SHP77 treated with DMSO at 0.1 percent for 48 hours (cell line): ENCODE data around the gene ADGRV1.
"Not testable (repeated sequence)": the region's sequence is repeated elsewhere in the genome, so short reads cannot be mapped to it uniquely, and the experiment has no call there.

Experiments used
- DNase-seq: peaks from one replicate; lab custom pipeline; 2025; lab: John Stamatoyannopoulos, UW

Gene ADGRV1

DNA sequence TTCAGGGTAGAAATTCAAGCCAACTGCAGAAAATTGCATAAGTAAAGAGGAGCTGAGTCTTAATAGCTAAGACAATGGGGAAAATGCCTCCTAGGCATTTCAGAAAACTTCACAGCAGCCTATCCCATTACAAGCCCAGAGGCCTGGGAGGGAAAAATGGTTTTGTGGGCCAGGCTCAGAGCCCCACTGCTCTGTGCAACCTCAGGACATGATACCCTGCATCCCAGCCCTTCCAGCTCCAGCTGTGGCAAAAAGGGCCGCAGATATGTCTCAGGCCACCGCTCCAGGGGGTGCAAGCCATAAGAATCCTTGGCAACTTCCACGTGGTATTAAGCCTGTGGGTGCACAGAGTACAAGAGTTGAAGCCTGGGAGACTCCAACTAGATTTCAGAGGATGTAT, 437.5 kb downstream of the ADGRV1 start:
- DNase-seq = no peak

- DNase-seq = no peak
These were observed 438.5 kb downstream of the ADGRV1 start for GRCh38 chr5:90997082-90997481.

- no peak for DNase-seq
These were observed 442.1 kb downstream of the ADGRV1 start for GRCh38 chr5:91000743-91001142.

DNA sequence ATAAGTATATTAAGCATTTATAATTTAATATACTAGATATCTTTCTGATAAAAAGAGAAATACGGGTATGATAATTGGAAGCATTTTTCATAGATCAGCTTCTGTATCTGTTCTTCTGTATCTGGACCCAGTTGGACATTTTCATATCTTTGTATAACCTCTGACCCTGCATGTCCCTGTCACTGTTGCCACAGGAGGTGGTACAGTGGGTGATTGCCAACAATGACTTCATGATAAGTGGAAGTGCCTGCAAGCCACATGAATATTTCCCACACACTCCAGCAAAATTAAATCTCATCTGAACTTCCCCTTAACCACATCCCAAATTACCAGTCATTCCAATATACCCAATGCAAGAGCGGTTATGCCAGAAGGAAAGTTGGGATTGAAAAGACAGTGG, 448.1 kb downstream of the ADGRV1 start:
- no peak for DNase-seq

DNA sequence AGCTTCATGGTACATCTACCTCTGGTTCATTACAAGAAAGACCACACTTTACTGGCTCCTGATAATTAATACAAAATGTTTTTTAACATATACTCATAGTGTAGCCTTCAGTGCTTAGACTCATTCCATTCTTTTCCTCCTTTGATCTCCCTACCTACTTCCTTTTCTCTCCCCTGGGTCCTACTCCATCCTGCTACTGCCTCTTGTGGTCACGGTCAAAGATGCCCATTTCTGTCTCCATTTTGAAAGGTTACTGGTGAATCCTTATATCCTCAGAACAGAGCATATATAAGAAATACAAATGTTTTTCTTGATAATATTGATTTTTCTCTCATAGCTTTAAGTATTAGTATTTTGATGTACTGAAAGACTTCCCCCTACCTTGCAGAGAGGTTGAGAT, 448.7 kb downstream of the ADGRV1 start:
- DNase-seq = no peak

GRCh38 chr5:91007780-91008402, 449.3 kb downstream of the ADGRV1 start:
- DNase-seq = no peak

- DNase-seq = no peak
These were observed 451.5 kb downstream of the ADGRV1 start for GRCh38 chr5:91010090-91010489.

GRCh38 chr5:91011029-91011428, 452.4 kb downstream of the ADGRV1 start:
- no peak for DNase-seq

DNA sequence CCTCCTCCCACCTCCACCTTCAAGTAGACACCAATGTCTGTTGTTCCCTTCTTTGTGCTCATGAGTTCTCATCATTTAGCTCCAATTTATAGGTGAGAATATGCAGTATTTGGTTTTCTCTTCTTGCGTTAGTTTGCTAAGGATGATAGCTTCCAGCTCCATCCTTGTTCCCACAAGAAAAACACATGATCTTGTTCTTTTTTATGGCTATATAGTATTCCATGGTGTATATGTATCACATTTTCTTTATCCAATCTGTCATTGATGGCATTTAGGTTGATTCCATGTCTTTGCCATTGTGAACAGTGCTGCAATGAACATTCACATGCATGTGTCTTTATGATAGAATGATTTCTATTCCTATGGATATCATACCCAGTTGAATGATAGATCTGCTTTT, 454.3 kb downstream of the ADGRV1 start:
- not testable (repeated sequence) for DNase-seq

GRCh38 chr5:91016322-91016721, 457.7 kb downstream of the ADGRV1 start:
- DNase-seq = no peak

- DNase-seq = no peak
These were observed 458.5 kb downstream of the ADGRV1 start for GRCh38 chr5:91016954-91017700.

GRCh38 chr5:91018200-91018599, 459.6 kb downstream of the ADGRV1 start:
- DNase-seq = no peak

DNA sequence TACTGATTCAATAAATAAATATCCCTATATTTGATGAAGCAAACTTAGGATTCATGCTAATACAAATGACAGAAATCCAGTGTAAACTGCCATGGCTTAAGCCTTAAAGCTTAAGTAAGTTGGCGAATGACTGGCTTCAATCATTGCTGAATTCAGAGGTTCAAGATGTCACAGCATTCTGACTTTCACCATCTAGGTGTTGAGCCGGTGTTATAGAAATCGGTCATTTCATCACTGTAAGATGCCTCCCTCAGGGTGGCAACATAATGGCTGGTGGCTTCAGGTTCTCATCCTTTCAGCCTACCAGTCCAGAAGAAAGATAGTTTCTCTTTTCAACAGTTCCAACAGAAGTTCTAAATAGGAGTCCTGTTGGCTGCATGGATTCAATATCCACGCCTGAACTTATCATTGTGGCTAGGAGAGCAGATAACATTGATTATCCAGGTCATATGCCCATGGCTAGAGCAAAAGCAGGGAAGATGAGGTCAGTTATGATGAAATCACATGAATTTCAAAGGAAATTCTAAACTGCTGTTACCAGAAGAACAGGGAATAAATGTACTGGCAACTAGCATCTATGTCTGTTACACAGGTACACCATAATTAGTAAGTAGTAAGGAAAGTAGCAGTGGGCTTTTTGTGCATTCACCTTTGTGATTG, 460.2 kb downstream of the ADGRV1 start:
- no peak for DNase-seq

- no peak for DNase-seq
These were observed 461.6 kb downstream of the ADGRV1 start for GRCh38 chr5:91020065-91020800.

DNA sequence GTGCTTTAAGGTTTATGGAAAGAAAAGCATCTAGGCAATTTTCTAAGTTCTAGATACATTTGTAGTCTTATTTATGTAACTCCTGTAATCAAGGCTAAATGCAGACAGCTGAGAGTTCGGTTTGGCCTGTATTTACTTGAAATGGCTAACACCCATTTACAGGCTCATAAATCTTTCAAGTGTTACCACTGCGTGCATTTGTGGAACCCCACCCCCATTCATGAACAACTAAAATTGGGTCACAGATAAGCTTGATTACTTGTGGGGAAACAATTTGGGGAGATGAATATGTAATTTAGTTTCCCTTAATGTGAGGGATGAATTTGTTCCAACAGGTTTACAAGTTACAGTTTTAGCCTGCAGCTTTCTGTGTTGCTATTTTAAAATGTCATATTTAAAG, 463.9 kb downstream of the ADGRV1 start:
- DNase-seq = no peak

GRCh38 chr5:91024206-91024605, 465.6 kb downstream of the ADGRV1 start:
- no peak for DNase-seq

DNA sequence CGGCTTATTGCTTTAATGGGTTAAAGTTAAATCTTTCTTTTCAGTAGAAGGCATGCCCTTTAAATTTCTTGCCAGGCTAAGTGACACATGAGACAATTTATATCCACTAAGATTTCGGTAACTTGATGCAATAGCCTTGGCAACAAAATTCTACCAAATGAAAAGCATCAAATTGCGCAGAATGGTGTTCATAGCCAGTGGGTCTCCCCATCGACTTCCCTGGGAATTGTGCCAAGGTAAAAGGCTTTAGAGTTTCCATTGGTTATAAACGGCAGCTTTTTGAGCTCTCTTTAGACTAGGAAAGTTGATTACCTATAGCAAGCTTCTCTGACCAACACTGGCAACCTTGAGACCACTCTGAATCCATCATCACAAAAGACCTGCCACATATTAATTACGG, 466.1 kb downstream of the ADGRV1 start:
- DNase-seq = no peak

DNA sequence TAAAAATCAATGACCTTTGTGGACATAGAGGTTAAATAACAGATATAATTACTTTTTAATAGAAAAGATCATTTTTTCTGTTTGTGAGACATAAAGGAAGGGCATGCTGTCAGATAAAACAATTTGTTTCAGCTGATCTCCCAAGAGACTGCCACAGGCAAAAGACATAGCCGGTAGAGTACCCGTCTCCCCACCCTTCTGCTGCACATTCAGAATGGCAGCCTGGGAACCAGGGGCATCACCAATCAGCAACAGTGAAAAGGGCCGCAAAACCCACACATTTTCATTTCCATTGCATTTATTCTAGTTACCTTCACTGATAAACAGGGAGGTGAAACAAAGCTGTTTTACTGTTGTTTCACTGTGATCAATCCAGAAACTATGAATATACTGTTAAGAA, 466.9 kb downstream of the ADGRV1 start:
- no peak for DNase-seq

DNA sequence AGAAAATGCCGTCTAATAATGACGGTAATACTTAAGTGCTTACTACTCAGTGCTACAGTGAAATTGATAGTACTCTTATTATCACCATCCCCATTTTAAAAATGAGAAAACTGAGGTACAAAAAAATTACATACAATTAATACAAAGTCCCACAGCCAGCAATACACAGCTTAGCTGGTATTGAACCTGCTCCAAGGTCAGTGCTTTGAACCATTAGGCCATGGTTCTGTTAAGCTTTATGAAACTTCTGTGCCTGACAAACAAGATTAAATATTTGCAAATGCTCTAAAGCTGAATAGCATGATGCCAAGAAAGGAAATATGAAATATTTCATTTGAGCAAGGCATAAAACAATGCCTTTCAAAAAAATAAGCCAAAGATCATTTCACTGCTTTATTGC, 467.4 kb downstream of the ADGRV1 start:
- no peak for DNase-seq

- DNase-seq = no peak
These were observed 467.9 kb downstream of the ADGRV1 start for GRCh38 chr5:91026466-91026865.

DNA sequence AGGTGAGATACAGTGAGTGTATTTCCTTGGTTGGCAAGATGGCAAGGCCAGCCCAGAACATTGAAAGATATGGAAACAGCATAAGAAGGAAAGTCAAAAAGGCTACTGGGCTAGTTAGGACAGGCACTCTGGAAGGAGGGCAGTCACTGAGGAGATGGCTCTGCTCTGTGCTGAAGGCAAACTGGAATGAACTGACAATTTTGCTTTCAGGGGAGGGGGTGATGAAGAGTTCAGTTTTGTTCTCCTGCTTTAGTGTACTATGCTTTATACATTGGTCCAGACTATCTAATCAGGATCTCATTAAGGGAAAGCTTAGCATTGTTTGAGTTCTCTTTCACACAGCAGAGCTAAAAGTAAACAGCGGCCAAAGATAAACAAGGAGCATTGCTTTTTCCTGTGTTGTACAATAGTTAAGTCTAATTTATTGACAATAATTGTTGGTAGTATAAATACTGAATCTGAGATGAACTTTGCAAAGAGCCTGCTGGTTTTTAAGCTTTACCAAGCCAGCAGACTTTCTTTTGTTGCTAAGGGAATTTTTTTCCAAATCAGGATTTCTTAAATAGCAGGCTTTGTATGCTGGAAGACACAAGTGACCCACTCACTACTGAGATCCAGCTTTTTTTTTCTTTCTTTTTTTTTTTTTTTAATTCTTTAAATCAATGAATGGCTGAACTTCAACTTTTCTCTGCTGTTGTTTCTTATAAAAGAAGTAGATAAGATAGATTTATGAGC, 469.0 kb downstream of the ADGRV1 start:
- no peak for DNase-seq

DNA sequence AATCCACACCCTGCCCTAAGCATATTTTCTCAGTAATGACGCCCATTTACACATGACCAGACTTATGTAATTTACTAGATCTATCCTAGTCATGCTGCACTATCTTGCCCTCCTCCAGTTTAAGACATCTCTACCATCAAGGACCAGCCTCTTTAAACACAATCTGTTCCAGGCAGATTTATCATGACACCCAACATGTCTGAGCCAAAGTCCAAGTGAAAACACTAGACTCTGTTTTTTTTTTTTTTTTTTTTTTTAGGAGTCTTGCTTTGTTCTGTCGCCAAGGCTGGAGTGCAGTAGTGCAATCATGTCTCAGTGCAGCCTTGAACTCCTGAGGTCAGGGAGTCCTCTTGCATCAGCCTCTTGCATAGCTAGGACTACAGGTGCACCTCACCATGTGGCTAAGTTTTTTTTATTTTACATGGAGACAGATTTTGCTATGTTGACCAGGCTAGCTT, 469.9 kb downstream of the ADGRV1 start:
- DNase-seq = no peak
